CD4-positive, alpha-beta T cell (primary cell): ENCODE results near the gene ZSWIM5. TPM values are rescaled to one million over a fixed set of nuclear protein-coding genes. Genes with fewer than 3 reads are reported as not detected.
"Not testable (repeated sequence)": the region's sequence is repeated elsewhere in the genome, so short reads cannot be mapped to it uniquely, and the experiment has no call there.

Experiments used
- ATAC-seq: fragments of 200-7000 bp; cut with Tn5 transposase; one replicate; pipeline ENCODE4 v1.10.0; 2022; ENCODE audit warnings: mild to moderate bottlenecking; ENCODE audit not compliant: poor library complexity
- CTCF ChIA-PET: fragments of 350-600 bp; sonication (Branson Sonifier 250); formaldehyde crosslinking; loops from one replicate; lab custom pipeline; 2021; ENCODE audit warnings: antibody characterized with exemption, inconsistent platforms; lab: Charles Lee
- POLR2A ChIA-PET: fragments of 350-600 bp; sonication (Branson Sonifier 250); formaldehyde crosslinking; loops from one replicate; lab custom pipeline; 2021; ENCODE audit warnings: antibody characterized with exemption, inconsistent platforms; lab: Charles Lee
- DNase-seq, 14 experiments: peaks; one replicate each; pipeline ENCODE4 v3.0.0-alpha.2; 2013 to 2020; ENCODE audit warnings: mixed read lengths in 2 of 14
- H3K27ac ChIP-seq, 2 donors: one replicate each; pipeline versions ENCODE4 v1.5.1 to v1.7.0; 2013; ENCODE audit warnings: low read length in 2 of 2, low read depth in 1 of 2, mild to moderate bottlenecking in 1 of 2
- H3K27me3 ChIP-seq, 2 experiments: 1 replicate in 1 of 2; 2 replicates in 1 of 2; pipeline versions ENCODE4 v1.6.1 to v1.7.0; 2013; ENCODE audit warnings: low read length in 2 of 2, control low read depth in 1 of 2, mild to moderate bottlenecking in 1 of 2, moderate library complexity in 1 of 2; ENCODE audit not compliant: insufficient read depth in 2 of 2, control insufficient read depth in 1 of 2
- H3K36me3 ChIP-seq: one replicate; pipeline ENCODE4 v1.6.1; 2013; ENCODE audit warnings: low read length, control low read depth; ENCODE audit not compliant: insufficient read depth
- H3K4me1 ChIP-seq: one replicate; pipeline ENCODE4 v1.6.1; 2013; ENCODE audit warnings: low read length, control low read depth; ENCODE audit not compliant: insufficient read depth
- H3K4me3 ChIP-seq: one replicate; pipeline ENCODE4 v1.5.1; 2013; ENCODE audit warnings: mild to moderate bottlenecking, low read length, moderate library complexity
- H3K9me3 ChIP-seq, 2 experiments: 1 replicate in 1 of 2; 2 replicates in 1 of 2; pipeline versions ENCODE4 v1.6.1 to v1.7.0; 2013; ENCODE audit warnings: low read length in 2 of 2, mild to moderate bottlenecking in 2 of 2, control low read depth in 1 of 2, moderate library complexity in 1 of 2; ENCODE audit not compliant: control insufficient read depth in 1 of 2, insufficient read depth in 1 of 2
- H3K27ac Mint-ChIP-seq: one replicate; pipeline ENCODE4 v1.8.0; 2020; ENCODE audit warnings: mixed read lengths
- H3K27me3 Mint-ChIP-seq: one replicate; pipeline ENCODE4 v1.8.0; 2021; ENCODE audit warnings: mixed read lengths
- H3K36me3 Mint-ChIP-seq: one replicate; pipeline ENCODE4 v1.8.0; 2021; ENCODE audit warnings: low read depth, mixed read lengths
- H3K4me1 Mint-ChIP-seq: one replicate; pipeline ENCODE4 v1.8.0; 2021; ENCODE audit warnings: low read depth, mixed read lengths
- H3K4me3 Mint-ChIP-seq: one replicate; pipeline ENCODE4 v1.8.0; 2020; ENCODE audit warnings: mild to moderate bottlenecking, mixed read lengths
- H3K9me3 Mint-ChIP-seq: one replicate; pipeline ENCODE4 v1.8.0; 2020; ENCODE audit warnings: mixed read lengths
- intact Hi-C, 2 experiments: fragments of 100-400 bp; cut with DNase I in 1 of 2; cut with micrococcal nuclease in 1 of 2; formaldehyde crosslinking; loops; one replicate each; pipeline versions ENCODE4 v1.15.1 to v1.9.0; 2023 to 2025; cut with DNase I, micrococcal nuclease
- total RNA-seq, 174 experiments: library from RNA in 2 of 174; stranded (reverse) in 2 of 174; gene quantifications; one replicate each; pipeline ENCODE4 v1.2.3 and lab custom pipeline; 2021 to 2026
- TF ChIP-seq, protein P1 (sequence below): fragments of 200-600 bp; IDR thresholded peaks from one replicate; pipeline ENCODE4 v1.8.0; 2022; ENCODE audit warnings: antibody characterized with exemption, mild to moderate bottlenecking

ZSWIM5 gene
- total RNA-seq, 2 experiments from 2014 or later = 0.91 to 1.1 TPM

DNA sequence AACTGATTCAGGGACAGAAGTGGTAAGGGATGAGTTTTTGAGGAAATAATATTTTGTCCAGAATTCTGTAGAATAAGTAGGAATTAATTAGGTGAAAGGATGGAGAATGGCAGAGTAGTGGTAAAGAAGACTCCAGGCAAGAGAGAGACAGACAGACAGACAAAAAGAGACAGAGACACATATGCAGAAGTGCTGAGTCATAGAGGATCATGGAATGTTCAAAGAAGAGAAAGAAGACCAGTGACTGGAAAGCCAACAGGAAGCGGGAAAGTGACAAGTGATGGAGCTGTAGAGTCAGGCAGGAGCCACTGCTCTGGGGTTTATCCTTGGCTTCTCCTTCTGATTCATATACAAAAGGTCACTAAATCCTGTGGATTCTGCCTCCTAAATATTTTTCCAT is 108.5 kb downstream of the ZSWIM5 start:
- H3K4me3 Mint-ChIP-seq = no peak overlapping the region
- TF ChIP-seq, protein P1, sequence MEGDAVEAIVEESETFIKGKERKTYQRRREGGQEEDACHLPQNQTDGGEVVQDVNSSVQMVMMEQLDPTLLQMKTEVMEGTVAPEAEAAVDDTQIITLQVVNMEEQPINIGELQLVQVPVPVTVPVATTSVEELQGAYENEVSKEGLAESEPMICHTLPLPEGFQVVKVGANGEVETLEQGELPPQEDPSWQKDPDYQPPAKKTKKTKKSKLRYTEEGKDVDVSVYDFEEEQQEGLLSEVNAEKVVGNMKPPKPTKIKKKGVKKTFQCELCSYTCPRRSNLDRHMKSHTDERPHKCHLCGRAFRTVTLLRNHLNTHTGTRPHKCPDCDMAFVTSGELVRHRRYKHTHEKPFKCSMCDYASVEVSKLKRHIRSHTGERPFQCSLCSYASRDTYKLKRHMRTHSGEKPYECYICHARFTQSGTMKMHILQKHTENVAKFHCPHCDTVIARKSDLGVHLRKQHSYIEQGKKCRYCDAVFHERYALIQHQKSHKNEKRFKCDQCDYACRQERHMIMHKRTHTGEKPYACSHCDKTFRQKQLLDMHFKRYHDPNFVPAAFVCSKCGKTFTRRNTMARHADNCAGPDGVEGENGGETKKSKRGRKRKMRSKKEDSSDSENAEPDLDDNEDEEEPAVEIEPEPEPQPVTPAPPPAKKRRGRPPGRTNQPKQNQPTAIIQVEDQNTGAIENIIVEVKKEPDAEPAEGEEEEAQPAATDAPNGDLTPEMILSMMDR = no peak
- no peaks in the 10 kb centered on the region for H3K27me3 ChIP-seq
- H3K27ac ChIP-seq = no peak overlapping the region
- H3K4me1 Mint-ChIP-seq = no peaks in the 10 kb centered on the region
- ChIA-PET POLR2A (no interaction called here), CTCF (no interaction called here)
- intact Hi-C loops = no loop called here
- H3K36me3 ChIP-seq = no peaks in the 10 kb centered on the region
- H3K27me3 Mint-ChIP-seq = no peaks in the 10 kb centered on the region
- DNase-seq (no peak), ATAC-seq (no peak)
- no peak overlapping the region for H3K4me3 ChIP-seq
- no peaks in the 10 kb centered on the region for H3K4me1 ChIP-seq
- H3K9me3 Mint-ChIP-seq = no peaks in the 10 kb centered on the region
- H3K9me3 ChIP-seq = no peaks in the 10 kb centered on the region
- H3K27ac Mint-ChIP-seq = no peak overlapping the region
- H3K36me3 Mint-ChIP-seq = no peaks in the 10 kb centered on the region

DNA sequence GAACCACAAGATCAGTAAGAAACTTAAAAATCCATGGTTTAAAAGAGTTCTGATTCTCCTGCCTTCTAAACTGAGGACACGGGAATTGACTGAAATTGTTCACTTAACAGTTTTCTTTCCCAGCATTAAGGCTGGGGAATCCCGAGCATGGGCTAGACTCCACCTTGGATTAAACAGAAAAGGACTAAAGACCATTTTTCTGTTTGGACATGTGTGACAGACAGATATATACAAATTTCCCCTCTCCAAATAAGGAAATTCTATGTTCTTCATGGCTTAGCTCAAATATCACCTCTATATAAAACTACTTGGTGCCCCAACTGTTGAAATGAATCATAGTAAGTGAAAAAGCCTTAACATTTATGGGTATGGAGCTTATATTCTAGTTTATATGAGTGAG is 109.3 kb downstream of the ZSWIM5 start:
- H3K27me3 ChIP-seq = no peaks in the 10 kb centered on the region
- H3K9me3 Mint-ChIP-seq = no peaks in the 10 kb centered on the region
- H3K4me3 ChIP-seq = no peak overlapping the region
- H3K27ac ChIP-seq = no peak overlapping the region
- H3K27ac Mint-ChIP-seq = no peak overlapping the region
- H3K4me1 Mint-ChIP-seq = no peaks in the 10 kb centered on the region
- no peaks in the 10 kb centered on the region for H3K36me3 ChIP-seq
- no peak for ATAC-seq
- H3K4me3 Mint-ChIP-seq = no peak overlapping the region
- no peaks in the 10 kb centered on the region for H3K9me3 ChIP-seq
- DNase-seq = no peak
- no peaks in the 10 kb centered on the region for H3K4me1 ChIP-seq
- no peaks in the 10 kb centered on the region for H3K27me3 Mint-ChIP-seq
- intact Hi-C loops = no loop called here
- ChIA-PET POLR2A (no interaction called here), CTCF (no interaction called here)
- H3K36me3 Mint-ChIP-seq = no peaks in the 10 kb centered on the region
- TF ChIP-seq, protein P1 = no peak

DNA sequence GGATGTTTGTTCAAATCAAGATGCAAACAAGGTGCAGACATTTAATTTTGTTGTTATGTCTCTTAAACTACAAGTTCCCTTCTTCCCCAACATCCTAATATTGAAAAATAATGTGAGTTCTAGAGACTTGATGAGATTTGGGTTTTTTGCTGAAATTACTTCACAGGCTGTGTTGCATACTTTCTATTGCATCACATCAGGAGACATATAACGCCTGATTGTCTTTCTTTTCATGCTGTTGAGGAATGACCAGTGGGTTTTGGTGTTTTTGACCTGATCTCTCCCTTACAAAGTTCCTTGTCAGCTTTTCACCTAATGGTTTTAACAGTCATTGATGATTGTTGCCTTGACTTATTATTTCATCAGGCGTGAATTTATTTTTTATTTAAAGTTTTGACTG is 111.0 kb downstream of the ZSWIM5 start:
- TF ChIP-seq, protein P1 = no peak
- Mint-ChIP-seq H3K36me3 (no peaks in the 10 kb centered on the region), H3K4me3 (no peak overlapping the region), H3K9me3 (no peaks in the 10 kb centered on the region), H3K27ac (no peak overlapping the region), H3K4me1 (no peaks in the 10 kb centered on the region), H3K27me3 (no peaks in the 10 kb centered on the region)
- H3K27me3 ChIP-seq = no peaks in the 10 kb centered on the region
- H3K27ac ChIP-seq = no peak overlapping the region
- H3K4me3 ChIP-seq = no peak overlapping the region
- no peaks in the 10 kb centered on the region for H3K36me3 ChIP-seq
- ATAC-seq (no peak), DNase-seq (no peak)
- intact Hi-C loops = no loop called here
- ChIA-PET POLR2A (no interaction called here), CTCF (interaction anchor here (0.7 kb wide), 1 partner anchor 22 kb away, joined by 3 read pairs; no protein-coding TSS in a partner anchor)
- H3K4me1 ChIP-seq = no peaks in the 10 kb centered on the region
- no peaks in the 10 kb centered on the region for H3K9me3 ChIP-seq

DNA sequence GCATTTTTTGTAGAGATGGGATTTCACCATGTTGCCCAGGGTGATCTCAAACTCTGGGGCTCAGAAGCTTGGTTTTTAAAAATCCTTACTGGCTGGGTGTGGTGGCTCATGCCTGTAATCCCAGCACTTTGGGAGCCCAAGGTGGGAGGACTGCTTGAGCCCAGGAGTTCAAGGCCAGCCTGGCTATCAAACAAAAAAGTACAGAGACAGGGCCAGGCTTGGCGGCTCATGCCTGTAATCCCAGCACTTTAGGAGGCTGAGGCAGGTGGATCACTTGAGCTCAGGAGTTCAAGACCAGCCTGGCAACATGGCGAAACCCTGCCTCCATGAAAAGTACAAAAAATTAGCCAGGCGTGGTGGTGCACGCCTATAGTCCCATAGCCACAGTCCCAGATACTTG is 112.0 kb downstream of the ZSWIM5 start:
- H3K4me3 Mint-ChIP-seq, H3K27me3 Mint-ChIP-seq, DNase-seq, H3K4me1 ChIP-seq, H3K36me3 ChIP-seq, POLR2A ChIA-PET, ATAC-seq, H3K4me1 Mint-ChIP-seq, H3K27ac ChIP-seq, CTCF ChIA-PET, H3K9me3 Mint-ChIP-seq, H3K27me3 ChIP-seq, intact Hi-C loops, H3K36me3 Mint-ChIP-seq, H3K27ac Mint-ChIP-seq, H3K9me3 ChIP-seq, H3K4me3 ChIP-seq: not testable (repeated sequence)
